Right renal cortex interstitium (tissue), 3 donors: ENCODE data around the gene SV2B. TPM values are rescaled to one million over a fixed set of nuclear protein-coding genes. Genes with fewer than 3 reads are reported as not detected.

ENCODE experiments used
- DNase-seq, 3 donors: peaks; one replicate each; pipeline ENCODE4 v3.0.0-alpha.2; 2013; ENCODE audit warnings: low read depth in 3 of 3, low spot score in 2 of 3
- polyA plus RNA-seq, 3 donors: library from polyadenylated mRNA; unstranded; fragments of 120-200 nt; gene quantifications; one replicate each; pipeline ENCODE4 v1.2.1, GENCODE V29; 2013; ENCODE audit not compliant: insufficient read length in 3 of 3

Gene SV2B
- polyA plus RNA-seq, 3 donors, result 0.74 to 1.2 (median 0.86) TPM

GRCh38 chr15:91348752-91349500 lies 248.9 kb downstream of the SV2B start:
- DNase-seq, result no peak

Other genes with a start within 250 kb of the SV2B start
- gene FURIN, start 231.7 kb upstream of the SV2B start, polyA plus RNA-seq, result 10 to 100 TPM; 41.1 to 46.6 (median 42.1) TPM
- gene FES, start 215.8 kb upstream of the SV2B start, polyA plus RNA-seq, result 10 to 100 TPM in 2 of 3 donors, 1 to 10 TPM in 1; 9.7 to 14.1 (median 12.0) TPM
- 10 to 100 TPM; 36.0 to 40.8 (median 37.8) TPM for gene MAN2A2, start 197.0 kb upstream of the SV2B start, polyA plus RNA-seq
- gene HDDC3, start 167.7 kb upstream of the SV2B start, polyA plus RNA-seq, result 10 to 100 TPM; 12.5 to 16.1 (median 15.9) TPM
- 10 to 100 TPM; 62.1 to 67.2 (median 65.8) TPM for gene UNC45A, start 165.0 kb upstream of the SV2B start, polyA plus RNA-seq
- 10 to 100 TPM; 13.0 to 16.0 (median 15.1) TPM for gene RCCD1, start 145.4 kb upstream of the SV2B start, polyA plus RNA-seq
- 10 to 100 TPM; 75.6 to 95.3 (median 84.5) TPM for gene PRC1, start 105.7 kb upstream of the SV2B start, polyA plus RNA-seq
- 10 to 100 TPM; 16.8 to 20.3 (median 19.3) TPM for gene VPS33B, start 77.7 kb upstream of the SV2B start, polyA plus RNA-seq